Measurements from ENCODE around the gene NRXN3. TPM values are rescaled to one million over a fixed set of nuclear protein-coding genes. Genes with fewer than 3 reads are reported as not detected.

NRXN3 gene
- polyA plus RNA-seq, 1 donor (not counting 4 experiments of a cell fraction or from before 2014, with no cell fraction given): 0.89 TPM

DNA sequence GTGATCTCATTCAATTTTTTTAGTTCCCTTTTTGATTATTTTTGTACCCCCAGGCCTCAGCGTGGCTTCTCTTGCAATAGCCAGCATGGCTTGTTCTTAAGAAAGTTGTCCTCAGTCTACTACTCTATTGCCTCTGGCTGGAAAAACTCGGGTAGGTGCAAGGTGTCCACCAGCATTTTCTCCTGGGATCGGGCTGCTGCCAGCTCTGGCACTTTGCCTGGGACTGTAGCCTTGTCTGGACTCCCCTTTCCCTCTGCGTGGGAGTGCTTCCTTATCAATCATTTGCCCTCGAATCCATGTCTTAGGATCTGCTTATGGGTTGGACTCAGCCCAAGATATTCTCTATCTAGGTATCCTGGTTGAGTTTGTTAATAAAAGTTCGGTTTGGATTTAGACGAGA lies 1267.8 kb downstream of the NRXN3 start:
- DNase-seq (ENCODE audit: low read depth, low spot score) (no peak), FAIRE-seq (no peak)
- no peaks in the 10 kb centered on the region for H3K9me3 ChIP-seq (ENCODE audit: control insufficient read depth, low read depth, low read length)
- dilution Hi-C loops (cut with MboI; ENCODE audit: extremely low pct_ligation_motif_present, low sequenced_read_pairs): no loop called here
- TF ChIP-seq, protein P1, sequence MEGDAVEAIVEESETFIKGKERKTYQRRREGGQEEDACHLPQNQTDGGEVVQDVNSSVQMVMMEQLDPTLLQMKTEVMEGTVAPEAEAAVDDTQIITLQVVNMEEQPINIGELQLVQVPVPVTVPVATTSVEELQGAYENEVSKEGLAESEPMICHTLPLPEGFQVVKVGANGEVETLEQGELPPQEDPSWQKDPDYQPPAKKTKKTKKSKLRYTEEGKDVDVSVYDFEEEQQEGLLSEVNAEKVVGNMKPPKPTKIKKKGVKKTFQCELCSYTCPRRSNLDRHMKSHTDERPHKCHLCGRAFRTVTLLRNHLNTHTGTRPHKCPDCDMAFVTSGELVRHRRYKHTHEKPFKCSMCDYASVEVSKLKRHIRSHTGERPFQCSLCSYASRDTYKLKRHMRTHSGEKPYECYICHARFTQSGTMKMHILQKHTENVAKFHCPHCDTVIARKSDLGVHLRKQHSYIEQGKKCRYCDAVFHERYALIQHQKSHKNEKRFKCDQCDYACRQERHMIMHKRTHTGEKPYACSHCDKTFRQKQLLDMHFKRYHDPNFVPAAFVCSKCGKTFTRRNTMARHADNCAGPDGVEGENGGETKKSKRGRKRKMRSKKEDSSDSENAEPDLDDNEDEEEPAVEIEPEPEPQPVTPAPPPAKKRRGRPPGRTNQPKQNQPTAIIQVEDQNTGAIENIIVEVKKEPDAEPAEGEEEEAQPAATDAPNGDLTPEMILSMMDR (optimal IDR thresholded peaks at IDR 0.05 in 1 of 3, IDR thresholded peaks at IDR 0.05 in 1 of 3, conservative IDR thresholded peaks at IDR 0.05 in 1 of 3; ENCODE audit: extremely low read depth in 1 of 3, insufficient read depth in 2 of 3, low read length in 3 of 3): no peak
- TF ChIP-seq EZH2 (IDR thresholded peaks at IDR 0.05; ENCODE audit: low read length): no peak
- no peaks in the 10 kb centered on the region for H3K9me1 ChIP-seq (ENCODE audit: control insufficient read depth, extremely low read depth, insufficient read depth, low read length)
- H3K4me1 ChIP-seq (ENCODE audit: control insufficient read depth, extremely low read depth, insufficient read depth, low read length): no peaks in the 10 kb centered on the region
- no peaks in the 10 kb centered on the region for H4K20me1 ChIP-seq (ENCODE audit: control insufficient read depth, extremely low read depth, insufficient read depth, low read length)
- no peak overlapping the region for H3K9ac ChIP-seq (ENCODE audit: control insufficient read depth, extremely low read depth, insufficient read depth, low read length)
- H3K4me2 ChIP-seq (ENCODE audit: control insufficient read depth, extremely low read depth, insufficient read depth, low read depth, low read length): no peak overlapping the region
- no peak overlapping the region for H3K27ac ChIP-seq (ENCODE audit: control insufficient read depth, insufficient read depth, low read length)
- H3K36me3 ChIP-seq (ENCODE audit: control insufficient read depth in 2 of 2, extremely low read depth in 1 of 2, insufficient read depth in 2 of 2, low read length in 2 of 2): no peaks in the 10 kb centered on the region
- no peaks in the 10 kb centered on the region for H3K27me3 ChIP-seq (ENCODE audit: control insufficient read depth, extremely low read depth, insufficient read depth, low read length)
- no peak overlapping the region for H3K4me3 ChIP-seq (ENCODE audit: control insufficient read depth in 2 of 3, extremely low read depth in 1 of 3, insufficient read depth in 2 of 3, low read depth in 1 of 3, low read length in 3 of 3)
- H2AFZ ChIP-seq (ENCODE audit: control insufficient read depth, low read length): no peak overlapping the region
- H3K79me2 ChIP-seq (ENCODE audit: control insufficient read depth, insufficient read depth, low read length): no peaks in the 10 kb centered on the region

DNA sequence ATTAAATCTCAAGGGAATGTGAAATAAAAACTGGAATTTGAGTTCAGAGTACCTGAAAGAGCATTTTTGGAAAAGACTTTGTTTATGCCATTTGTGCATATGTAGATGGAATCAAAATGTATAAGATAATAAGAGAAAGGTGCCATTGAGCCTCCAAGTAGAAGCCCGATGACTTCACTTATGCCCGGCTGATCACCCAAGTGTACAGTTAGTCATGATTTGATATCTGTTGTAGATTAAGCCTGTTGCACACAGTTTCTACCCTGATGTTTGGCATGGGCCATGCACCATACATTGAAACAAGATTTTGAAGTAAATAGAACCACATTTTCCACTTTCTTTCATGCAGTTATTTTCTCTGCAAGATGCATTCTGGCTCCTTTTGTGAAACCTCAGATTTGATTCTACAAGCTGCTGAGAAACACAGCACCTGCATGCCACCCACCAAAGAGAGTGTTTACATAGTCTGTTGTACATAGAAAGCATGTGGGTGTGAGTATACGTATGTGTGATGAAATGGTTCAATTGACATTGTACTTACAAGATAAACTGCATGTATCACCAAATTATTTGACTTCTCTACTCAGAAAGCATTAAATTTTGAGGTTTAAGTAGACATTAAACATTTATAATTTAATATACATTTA lies 1268.6 kb downstream of the NRXN3 start:
- H3K9me1 ChIP-seq (ENCODE audit: control insufficient read depth, extremely low read depth, insufficient read depth, low read length): no peaks in the 10 kb centered on the region
- H3K27me3 ChIP-seq (ENCODE audit: control insufficient read depth, extremely low read depth, insufficient read depth, low read length): no peaks in the 10 kb centered on the region
- H2AFZ ChIP-seq (ENCODE audit: control insufficient read depth, low read length): no peak overlapping the region
- no peaks in the 10 kb centered on the region for H3K4me1 ChIP-seq (ENCODE audit: control insufficient read depth, extremely low read depth, insufficient read depth, low read length)
- no peak overlapping the region for H3K4me2 ChIP-seq (ENCODE audit: control insufficient read depth, extremely low read depth, insufficient read depth, low read depth, low read length)
- H3K27ac ChIP-seq (ENCODE audit: control insufficient read depth, insufficient read depth, low read length): no peak overlapping the region
- no peak overlapping the region for H3K4me3 ChIP-seq (ENCODE audit: control insufficient read depth in 2 of 3, extremely low read depth in 1 of 3, insufficient read depth in 2 of 3, low read depth in 1 of 3, low read length in 3 of 3)
- no peak for TF ChIP-seq EZH2 (IDR thresholded peaks at IDR 0.05; ENCODE audit: low read length)
- TF ChIP-seq, protein P1 (optimal IDR thresholded peaks at IDR 0.05 in 1 of 3, IDR thresholded peaks at IDR 0.05 in 1 of 3, conservative IDR thresholded peaks at IDR 0.05 in 1 of 3; ENCODE audit: extremely low read depth in 1 of 3, insufficient read depth in 2 of 3, low read length in 3 of 3): no peak
- no peak overlapping the region for H3K9ac ChIP-seq (ENCODE audit: control insufficient read depth, extremely low read depth, insufficient read depth, low read length)
- no peaks in the 10 kb centered on the region for H3K79me2 ChIP-seq (ENCODE audit: control insufficient read depth, insufficient read depth, low read length)
- no peaks in the 10 kb centered on the region for H3K36me3 ChIP-seq (ENCODE audit: control insufficient read depth in 2 of 2, extremely low read depth in 1 of 2, insufficient read depth in 2 of 2, low read length in 2 of 2)
- dilution Hi-C loops (cut with MboI; ENCODE audit: extremely low pct_ligation_motif_present, low sequenced_read_pairs): no loop called here
- no peaks in the 10 kb centered on the region for H3K9me3 ChIP-seq (ENCODE audit: control insufficient read depth, low read depth, low read length)
- no peaks in the 10 kb centered on the region for H4K20me1 ChIP-seq (ENCODE audit: control insufficient read depth, extremely low read depth, insufficient read depth, low read length)
- FAIRE-seq: no peak
- DNase-seq (ENCODE audit: low read depth, low spot score): no peak
